ENCODE results near the gene CNPY3.

GRCh38 chr6:42939810-42940167, 10.5 kb downstream of the CNPY3 start:
- TF ChIP-seq CTCF (IDR thresholded peaks at IDR 0.05) (no peak), EZH2 (IDR thresholded peaks at IDR 0.05) (no peak), EZH2phosphoT487 (IDR thresholded peaks at IDR 0.05) (no peak)

Measured in neural progenitor cell (in vitro differentiated cells).